GM04504 (cell line): ENCODE data around the gene OAT.
A peak's percentile ranks its signal among the peaks of the same experiment; 100 is the strongest.
"Not testable (repeated sequence)": the region's sequence is repeated elsewhere in the genome, so short reads cannot be mapped to it uniquely, and the experiment has no call there.

Source experiments
- DNase-seq: peaks from one replicate; pipeline ENCODE4 v3.0.0-alpha.2; 2012; ENCODE audit warnings: low read depth

The OAT gene

GRCh38 chr10:124378271-124378670 lies 40.5 kb downstream of the OAT start:
- DNase-seq = no peak

- DNase-seq = no peak
Measured at GRCh38 chr10:124377101-124377500, 41.6 kb downstream of the OAT start.

GRCh38 chr10:124376411-124376810 lies 42.3 kb downstream of the OAT start:
- DNase-seq = no peak

GRCh38 chr10:124375691-124376090 lies 43.0 kb downstream of the OAT start:
- no peak for DNase-seq

- no peak for DNase-seq
Measured at GRCh38 chr10:124375353-124375614, 43.4 kb downstream of the OAT start.

- no peak for DNase-seq
Measured at GRCh38 chr10:124374535-124375352, 44.0 kb downstream of the OAT start.

GRCh38 chr10:124372899-124373298 lies 45.8 kb downstream of the OAT start:
- no peak for DNase-seq

GRCh38 chr10:124370426-124370825 lies 48.3 kb downstream of the OAT start:
- no peak for DNase-seq

GRCh38 chr10:124369986-124370385 lies 48.7 kb downstream of the OAT start:
- DNase-seq = no peak

GRCh38 chr10:124369533-124369932 lies 49.2 kb downstream of the OAT start:
- not testable (repeated sequence) for DNase-seq

GRCh38 chr10:124369066-124369465 lies 49.7 kb downstream of the OAT start:
- DNase-seq = no peak

- no peak for DNase-seq
Measured at GRCh38 chr10:124367936-124368335, 50.8 kb downstream of the OAT start.

- DNase-seq = no peak
Measured at GRCh38 chr10:124367414-124367813, 51.3 kb downstream of the OAT start.

GRCh38 chr10:124366825-124367224 lies 51.9 kb downstream of the OAT start:
- DNase-seq = no peak

- no peak for DNase-seq
Measured at GRCh38 chr10:124366343-124366742, 52.4 kb downstream of the OAT start.

GRCh38 chr10:124364674-124365073 lies 54.0 kb downstream of the OAT start:
- no peak for DNase-seq

- no peak for DNase-seq
Measured at GRCh38 chr10:124362568-124362967, 56.2 kb downstream of the OAT start.

GRCh38 chr10:124359336-124359832 lies 59.3 kb downstream of the OAT start:
- DNase-seq = no peak

GRCh38 chr10:124357561-124357885 lies 61.2 kb downstream of the OAT start:
- DNase-seq = no peak

GRCh38 chr10:124356701-124357560 lies 61.8 kb downstream of the OAT start:
- DNase-seq = no peak

GRCh38 chr10:124354411-124355382 lies 64.0 kb downstream of the OAT start:
- peak; percentile 34 for DNase-seq

- no peak for DNase-seq
Measured at GRCh38 chr10:124353896-124354295, 64.8 kb downstream of the OAT start.
